Activated T-cell treated with anti-CD3 and anti-CD28 coated beads for 24 hours (primary cell): ENCODE measurements around the gene LENG1.
"Not testable (repeated sequence)": the region's sequence is repeated elsewhere in the genome, so short reads cannot be mapped to it uniquely, and the experiment has no call there.

ENCODE experiments used
- DNase-seq: peaks from one replicate; pipeline ENCODE4 v3.0.0-alpha.2; 2020; ENCODE audit warnings: low read depth

The LENG1 gene

DNA sequence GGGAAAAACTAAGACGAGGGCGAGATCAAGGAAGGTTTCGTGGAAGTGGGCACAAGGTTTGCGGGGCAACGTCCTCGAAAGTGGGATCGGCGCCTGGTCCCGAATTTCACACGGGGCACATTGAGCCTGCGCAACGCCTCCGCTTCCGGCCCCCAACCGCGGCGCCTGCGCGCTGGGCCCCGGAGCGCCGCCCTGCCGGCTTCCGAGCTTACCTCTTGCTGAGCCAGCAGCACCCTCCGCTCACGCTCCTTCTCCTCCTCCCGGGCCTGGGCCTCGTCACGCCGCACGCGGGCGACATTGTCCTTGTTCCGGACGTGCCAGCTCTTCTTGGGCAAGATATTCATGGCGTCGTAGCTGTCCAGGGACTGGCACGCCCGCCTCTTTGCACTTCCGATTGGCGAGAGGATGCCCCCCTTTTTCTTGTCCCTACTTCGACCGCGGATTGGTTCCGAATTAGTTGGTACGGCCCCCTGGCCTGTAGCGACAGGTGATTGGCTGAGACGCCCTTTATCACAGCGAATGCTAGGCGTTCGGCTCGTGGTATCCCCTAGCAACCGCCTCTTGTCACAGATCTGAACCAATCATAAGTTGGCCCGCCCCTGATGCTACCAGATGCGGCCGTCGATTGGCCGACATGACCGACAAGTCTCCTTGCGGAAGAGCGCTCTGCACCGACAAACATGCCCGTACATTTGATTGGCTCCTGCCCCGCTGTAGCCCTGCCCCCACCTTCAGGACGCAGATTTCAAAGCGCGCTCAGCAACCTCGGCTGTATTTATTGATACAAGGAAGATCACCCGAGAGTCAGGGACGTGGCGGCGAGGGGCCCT lies at the start of gene LENG1:
LENG1 (minus strand) TSS at position 370 of the 830 bp plus-strand sequence; CDS start at position 344, 26 bp downstream.
- peak; percentile 99 for DNase-seq

DNA sequence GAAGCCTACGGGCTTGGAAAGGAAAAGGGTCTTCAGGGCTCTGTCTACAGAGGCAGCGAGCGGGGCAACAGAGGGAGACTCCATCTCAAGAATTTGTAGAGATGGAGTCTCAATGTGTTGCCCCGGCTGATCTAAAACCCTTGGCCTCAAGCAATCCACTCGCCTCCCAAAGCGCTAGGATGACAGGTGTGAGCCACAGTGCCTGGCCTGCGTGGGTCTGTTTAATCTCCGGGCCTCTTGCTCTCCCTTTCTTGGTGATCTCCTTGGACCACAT lies 49.2 kb upstream of the LENG1 start:
- no peak for DNase-seq

DNA sequence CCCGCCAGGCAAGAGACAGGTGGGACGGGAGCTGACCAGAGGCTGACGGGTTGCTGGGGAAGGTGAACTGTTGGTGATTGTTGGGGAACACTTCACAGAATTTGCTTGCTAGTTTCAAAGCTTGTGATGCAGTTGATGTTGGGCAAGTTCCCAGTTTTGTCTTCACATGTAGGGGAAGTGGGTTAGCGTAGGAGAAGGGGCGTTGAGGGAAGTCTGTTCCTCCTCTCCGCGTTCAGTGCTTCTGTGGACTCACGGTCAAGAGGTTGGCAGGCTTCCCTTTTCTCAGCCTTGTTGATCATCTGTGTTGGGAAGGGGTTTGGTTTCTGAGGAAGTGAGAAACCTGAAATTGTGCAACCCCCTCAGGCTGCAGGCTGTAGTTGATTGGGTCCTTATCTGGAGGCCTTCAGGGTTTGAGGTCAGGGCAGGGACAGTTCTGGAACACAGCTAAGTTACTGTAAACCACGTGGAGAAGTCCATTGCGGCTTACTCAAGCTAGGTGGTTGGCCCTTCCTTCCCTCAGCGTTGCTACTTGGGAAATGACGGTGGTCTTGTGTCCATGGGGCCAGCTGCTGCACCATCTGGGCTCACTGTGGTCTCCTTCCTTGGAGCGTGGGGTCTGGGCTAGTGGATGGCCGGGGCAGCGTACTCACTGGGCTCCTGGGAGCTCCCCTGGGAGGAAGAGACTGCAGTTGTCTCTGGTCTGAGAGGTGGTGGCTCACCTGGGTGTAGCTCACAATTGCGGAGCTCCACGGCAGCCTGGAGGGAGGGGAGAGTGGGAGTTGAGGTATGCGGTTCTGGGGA lies 48.7 kb upstream of the LENG1 start:
- peak; percentile 31 for DNase-seq

DNA sequence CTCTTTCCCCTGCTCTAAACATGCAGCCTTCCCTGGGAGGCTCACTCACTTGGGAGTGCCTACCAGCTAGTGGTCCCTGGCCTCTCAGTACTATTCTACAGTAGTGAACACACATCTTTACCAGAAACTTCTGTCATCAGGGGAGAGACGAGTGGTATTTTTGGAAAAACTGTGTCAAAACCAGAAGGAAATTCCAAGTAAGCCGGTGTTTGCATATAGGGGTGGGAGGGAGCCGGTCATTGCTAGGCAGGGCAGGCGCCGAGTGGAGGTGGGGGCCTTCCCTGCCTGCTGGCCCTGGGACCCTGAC lies 48.1 kb upstream of the LENG1 start:
- no peak for DNase-seq

DNA sequence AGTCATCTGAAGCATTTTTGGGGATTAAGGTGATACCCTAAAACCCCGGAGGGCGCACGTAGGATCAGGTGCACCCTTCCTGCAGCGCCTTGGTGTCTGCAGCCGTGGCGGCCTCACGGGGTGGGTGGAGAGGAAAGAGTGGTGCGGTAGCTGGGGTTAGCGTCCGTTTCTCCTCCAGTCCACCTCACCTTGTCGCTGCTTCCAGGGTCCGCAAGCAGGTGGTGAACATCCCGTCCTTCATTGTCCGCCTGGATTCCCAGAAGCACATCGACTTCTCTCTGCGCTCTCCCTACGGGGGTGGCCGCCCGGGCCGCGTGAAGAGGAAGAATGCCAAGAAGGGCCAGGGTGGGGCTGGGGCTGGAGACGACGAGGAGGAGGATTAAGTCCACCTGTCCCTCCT lies 47.7 kb upstream of the LENG1 start:
- DNase-seq = not testable (repeated sequence)

DNA sequence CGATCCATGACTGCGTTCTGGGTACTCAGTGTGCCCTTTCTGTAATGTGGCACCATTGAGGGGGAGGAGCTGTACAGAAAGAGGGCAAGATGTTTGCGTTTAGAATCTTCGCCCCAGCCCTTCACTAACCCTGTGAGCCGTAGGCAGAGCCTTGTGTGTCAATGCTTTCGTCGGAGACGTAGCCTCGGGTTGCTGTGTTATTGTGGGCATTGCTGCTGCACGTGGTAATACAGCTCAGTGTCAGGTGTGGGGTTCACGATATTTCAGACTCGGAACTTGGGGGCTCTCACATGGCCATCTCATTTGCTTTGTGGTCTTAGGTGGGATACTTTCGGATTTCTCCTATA lies 47.3 kb upstream of the LENG1 start:
- DNase-seq = no peak

DNA sequence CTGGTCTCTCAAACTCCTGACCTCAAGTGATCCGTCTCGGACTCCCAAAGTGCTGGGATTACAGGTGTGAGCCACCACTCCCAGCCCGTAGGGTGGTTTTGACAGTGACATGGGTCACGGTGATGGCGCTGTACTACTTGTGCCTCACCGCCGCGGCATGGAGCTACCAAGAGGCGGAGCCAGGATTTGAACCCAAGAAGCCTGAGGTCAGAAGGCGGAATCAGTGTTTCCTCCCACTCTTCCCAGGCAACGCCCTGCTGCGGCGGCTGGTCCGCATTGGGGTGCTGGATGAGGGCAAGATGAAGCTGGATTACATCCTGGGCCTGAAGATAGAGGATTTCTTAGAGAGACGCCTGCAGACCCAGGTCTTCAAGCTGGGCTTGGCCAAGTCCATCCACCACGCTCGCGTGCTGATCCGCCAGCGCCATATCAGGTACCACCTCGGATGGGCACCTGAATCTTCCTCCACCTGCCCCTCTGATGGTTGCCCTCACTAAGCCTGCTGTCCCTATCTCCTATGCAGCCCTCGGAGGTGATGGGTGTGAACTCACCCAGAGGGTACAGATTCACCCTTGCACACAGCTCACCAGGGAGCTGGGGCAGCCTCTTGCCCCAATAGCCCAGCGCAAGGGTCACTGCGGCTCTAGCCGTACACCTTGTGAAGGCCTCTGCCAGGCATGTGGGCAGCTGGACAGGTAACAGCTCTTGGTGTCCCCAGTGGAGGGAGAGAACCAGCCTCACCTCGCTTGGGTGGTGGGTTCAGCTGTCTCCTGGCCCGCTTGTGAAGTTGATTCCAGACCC lies 46.7 kb upstream of the LENG1 start:
- no peak for DNase-seq

DNA sequence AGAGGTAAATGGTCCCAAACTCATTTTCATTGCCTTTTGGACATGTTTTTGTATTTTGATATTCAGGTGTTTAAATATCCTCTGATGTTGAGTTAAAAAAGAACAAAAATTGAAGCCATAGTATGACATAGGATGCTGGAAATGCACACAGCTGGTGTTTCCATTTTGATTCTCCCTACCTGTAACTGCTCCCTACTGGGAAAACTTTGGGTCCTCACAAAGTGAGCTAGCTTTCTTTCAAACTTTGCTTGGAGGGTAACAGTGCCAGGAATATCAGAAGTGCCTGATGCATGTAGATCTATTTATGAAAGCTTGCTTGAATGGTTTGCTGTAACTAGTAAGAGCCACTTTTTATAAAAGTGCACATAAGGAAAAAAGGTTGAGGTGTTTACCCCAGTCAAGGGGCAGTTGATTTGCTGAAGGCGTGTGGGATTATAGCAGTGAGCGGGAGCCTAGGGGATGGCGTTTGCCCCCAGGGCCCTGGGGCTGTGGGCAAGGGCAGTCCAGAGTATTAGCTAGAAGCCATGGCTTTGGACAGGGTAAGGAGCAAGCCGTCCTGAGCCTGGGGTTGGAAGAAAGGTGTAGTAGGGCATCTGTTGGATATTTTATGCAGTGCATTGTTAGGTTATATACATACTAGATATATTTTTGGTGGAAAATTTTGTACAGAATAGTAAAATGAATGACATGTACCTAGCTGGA lies 45.4 kb upstream of the LENG1 start:
- DNase-seq = no peak

DNA sequence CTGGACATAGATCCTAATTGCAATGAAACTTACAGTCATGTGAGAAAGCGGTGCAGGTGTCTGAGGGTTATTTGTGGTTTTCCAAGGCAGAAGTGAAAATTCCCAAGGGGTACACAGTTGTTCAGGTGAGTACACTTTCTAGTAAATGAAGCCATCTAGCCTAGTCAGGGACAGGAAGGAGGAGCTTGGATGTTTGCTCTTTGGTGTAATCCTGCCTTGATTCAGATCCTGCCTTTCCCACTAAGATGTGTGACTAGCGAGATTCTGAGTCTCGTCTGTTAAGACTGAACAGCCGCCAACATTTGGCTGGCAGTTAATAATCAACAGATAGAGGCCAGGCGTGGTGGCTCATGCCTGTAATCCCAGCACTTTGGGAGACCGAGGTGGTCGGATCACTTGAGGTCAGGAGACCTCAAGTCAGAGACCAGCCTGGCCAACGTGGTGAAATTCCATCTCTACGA lies 43.7 kb upstream of the LENG1 start:
- DNase-seq = no peak

DNA sequence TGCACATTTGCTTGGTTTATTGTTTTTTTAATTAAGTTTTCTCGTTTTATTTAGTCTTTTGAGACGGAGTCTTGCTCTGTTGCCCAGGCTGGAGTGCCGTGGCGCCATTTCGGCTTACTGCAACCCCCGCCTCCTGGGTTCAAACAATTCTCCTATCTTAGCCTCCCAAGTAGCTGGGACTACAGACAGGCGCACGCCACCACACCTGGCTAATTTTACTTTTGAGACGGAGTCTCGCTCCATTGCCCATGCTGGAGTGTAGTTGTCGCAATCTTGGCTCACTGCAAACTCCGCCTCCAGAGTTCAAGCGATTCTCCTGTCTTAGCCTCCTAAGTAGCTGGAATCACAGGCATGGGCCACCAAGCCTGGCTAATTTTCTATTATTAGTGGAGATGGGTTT lies 42.5 kb upstream of the LENG1 start:
- no peak for DNase-seq

DNA sequence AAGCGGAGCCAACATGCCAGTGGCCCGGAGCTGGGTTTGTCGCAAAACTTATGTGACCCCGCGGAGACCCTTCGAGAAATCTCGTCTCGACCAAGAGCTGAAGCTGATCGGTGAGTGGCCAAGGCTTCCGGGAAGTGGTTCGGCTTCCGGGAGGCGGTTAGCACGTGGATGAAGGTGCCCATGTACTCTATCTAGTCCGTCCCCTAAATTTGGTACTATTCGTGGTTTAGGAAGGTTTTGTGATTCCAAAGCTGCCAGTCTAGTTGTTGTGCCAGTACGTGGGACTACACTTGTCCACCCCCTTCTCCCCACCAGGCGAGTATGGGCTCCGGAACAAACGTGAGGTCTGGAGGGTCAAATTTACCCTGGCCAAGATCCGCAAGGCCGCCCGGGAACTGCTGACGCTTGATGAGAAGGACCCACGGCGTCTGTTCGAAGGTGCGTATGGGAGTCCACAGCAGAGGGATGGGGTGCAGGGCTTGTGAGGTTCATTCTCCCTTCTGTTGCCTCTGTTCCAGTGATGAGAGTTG lies 41.7 kb upstream of the LENG1 start:
- DNase-seq = no peak

DNA sequence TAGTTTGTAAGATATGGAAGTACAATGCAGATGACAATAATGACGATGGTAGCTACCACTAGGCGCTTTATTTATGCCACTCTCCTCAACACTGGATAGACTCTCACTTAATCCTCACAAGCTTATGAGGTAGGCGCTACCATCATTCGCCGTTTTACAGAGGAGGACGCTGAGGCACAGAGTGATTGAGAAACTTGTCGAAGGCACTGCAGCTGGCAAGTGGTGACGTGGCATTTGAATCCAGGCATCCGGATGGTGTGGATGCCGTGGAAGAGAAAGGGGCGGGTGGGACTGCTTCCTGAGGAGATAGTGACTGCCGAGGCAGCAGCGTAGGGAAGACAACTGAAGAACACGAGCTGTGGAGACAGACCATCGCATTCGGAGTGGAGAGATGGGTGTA lies 39.9 kb upstream of the LENG1 start:
- DNase-seq = no peak

DNA sequence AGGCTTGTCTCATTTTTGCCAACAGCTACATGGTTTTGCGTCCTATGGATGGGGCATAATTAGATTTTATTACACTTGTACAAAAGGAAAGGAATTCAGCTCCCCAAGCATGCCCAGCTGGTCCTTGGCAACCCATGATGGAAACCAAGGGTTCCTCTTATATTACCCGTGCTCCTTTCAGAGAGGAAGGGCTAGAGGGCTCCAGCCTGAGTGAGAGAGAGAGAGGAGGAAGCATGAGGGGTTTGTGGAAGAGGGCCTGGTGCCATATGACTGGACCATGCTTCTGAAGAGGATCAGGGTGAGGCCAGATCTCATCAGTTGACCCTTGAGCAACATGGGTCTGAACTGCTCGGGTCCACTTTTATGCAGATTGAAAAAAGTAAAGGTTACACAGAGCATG lies 37.6 kb upstream of the LENG1 start:
- no peak for DNase-seq

DNA sequence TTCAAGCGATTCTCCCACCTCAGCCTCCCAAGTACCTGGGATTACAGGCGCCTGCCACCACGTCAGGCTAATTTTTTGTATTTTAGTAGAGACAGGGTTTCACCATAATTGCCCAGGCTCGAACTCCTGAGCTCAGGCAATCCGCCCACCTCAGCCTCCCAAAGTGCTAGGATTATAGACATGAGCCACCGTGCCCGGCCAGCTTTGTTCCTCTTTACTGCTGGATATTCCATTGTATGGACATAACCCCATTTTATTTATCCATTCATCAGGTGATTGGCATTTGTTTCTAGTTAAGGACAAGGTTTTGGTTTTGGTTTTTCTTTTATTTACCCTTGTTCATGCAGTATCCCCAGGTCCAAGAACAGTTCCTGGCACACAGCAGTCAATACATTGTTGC lies 37.0 kb upstream of the LENG1 start:
- no peak for DNase-seq

DNA sequence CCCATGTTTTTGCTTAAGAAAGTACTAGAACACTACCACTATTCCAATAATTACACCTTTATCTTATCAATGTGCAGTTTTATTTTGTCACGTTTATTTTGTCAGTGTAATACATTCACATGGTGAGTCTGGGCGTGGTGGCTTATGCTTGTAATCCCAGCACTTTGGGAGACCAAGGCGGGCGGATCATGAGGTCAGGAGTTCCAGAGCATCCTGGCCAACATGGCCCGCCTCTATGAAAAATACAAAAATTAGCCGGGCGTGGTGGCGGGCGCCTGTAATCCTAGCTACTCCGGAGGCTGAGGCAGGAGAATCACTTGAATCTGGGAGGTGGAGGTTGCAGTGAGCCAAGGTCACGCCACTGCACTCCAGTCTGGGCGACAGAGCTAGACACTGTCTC lies 34.9 kb upstream of the LENG1 start:
- DNase-seq = not testable (repeated sequence)

DNA sequence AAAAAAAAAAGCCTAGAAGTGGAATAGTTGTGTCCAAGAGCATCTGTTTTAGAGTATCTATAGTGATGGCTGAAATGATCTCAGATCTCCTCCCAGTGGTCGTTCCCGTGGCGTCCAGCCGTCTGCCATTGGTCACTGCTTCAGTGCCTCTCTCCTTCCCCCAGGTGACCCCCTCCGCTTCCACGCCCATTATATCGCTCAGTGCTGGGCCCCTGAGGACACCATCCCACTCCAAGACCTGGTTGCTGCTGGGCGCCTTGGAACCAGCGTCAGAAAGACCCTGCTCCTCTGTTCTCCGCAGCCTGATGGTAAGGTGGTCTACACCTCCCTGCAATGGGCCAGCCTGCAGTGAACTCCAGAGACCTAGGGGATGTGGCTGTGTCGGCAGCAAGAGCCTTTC lies 33.5 kb upstream of the LENG1 start:
- no peak for DNase-seq

DNA sequence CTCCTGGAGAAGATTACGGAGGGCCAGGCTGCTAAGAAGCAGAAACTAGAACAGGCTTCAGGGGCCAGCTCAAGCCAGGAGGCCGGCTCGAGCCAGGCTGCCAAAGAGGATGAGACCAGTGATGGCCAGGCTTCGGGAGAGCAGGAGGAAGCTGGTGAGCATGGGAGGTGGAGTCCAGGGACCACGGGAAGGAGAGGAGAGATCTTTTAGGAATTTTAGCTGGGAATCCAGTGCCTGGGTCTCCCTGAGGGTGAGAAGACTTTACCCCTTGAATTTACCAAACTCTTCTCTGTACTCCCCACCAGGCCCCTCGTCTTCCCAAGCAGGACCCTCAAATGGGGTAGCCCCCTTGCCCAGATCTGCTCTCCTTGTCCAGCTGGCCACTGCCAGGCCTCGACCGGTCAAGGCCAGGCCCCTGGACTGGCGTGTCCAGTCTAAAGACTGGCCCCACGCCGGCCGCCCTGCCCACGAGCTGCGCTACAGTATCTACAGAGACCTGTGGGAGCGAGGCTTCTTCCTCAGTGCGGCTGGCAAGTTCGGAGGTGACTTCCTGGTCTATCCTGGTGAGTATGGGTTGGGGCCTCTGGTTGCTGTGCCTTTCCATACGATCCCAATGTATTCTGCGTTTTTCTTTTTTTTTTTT lies 32.4 kb upstream of the LENG1 start:
- no peak for DNase-seq

DNA sequence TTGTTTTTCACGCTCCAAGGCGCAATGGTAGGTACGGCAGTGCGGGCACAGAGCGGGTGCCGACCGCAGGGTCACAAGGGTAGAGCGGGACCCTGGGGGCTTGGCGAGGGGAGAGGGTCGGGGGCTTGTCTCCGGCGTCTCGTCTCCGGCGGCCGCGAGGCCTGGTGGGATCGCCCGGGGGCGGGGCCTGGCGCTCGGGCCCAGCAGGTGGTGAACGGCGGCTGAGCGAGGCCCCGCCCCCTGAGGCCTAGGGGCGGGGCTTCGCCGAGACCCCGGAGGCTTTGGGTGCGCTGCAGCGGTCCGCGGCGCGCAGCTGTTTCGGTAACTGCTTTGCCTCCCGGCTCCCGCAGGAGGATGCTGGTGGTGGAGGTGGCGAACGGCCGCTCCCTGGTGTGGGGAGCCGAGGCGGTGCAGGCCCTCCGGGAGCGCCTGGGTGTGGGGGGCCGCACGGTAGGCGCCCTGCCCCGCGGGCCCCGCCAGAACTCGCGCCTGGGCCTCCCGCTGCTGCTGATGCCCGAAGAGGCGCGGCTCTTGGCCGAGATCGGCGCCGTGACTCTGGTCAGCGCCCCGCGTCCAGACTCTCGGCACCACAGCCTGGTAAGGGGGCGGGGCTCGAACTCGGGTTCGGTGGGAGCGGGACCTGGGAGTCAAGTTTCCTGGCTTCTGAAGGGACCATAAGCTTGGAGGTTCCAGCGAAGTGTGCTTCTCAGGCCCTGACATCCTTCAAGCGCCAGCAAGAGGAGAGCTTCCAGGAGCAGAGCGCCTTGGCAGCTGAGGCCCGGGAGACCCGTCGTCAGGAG lies 31.7 kb upstream of the LENG1 start, which contains the start of gene TSEN34:
TSEN34 (plus strand) TSS at position 298 of the 800 bp plus-strand sequence; CDS start at position 355, 57 bp downstream.
- DNase-seq = peak; percentile 79

DNA sequence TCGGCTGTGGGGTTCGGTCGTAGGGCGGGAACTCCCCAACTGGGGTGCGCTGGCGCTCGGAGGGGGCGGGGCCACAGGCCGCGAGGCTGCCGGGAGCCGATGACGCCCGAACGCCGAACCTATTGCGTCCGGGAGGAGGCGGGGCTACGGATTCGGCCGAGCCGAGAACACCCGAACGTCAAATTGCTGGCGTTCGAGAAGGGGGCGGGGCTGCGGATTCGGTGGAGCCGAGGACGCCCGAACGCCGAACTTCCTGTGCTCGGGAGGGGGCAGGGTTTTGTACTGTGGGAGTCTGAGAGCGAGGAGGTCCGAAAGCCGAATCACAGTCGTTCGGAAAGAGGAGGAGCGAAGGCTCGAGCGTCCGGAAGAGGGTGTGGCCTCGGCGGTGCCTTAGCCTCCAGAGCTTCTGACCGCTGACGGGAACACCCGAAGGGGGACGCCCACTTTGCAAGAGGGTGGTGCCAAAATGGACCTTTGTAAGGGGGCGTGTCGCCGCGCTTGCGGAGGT lies 31.0 kb upstream of the LENG1 start:
- peak; percentile 100 for DNase-seq

DNA sequence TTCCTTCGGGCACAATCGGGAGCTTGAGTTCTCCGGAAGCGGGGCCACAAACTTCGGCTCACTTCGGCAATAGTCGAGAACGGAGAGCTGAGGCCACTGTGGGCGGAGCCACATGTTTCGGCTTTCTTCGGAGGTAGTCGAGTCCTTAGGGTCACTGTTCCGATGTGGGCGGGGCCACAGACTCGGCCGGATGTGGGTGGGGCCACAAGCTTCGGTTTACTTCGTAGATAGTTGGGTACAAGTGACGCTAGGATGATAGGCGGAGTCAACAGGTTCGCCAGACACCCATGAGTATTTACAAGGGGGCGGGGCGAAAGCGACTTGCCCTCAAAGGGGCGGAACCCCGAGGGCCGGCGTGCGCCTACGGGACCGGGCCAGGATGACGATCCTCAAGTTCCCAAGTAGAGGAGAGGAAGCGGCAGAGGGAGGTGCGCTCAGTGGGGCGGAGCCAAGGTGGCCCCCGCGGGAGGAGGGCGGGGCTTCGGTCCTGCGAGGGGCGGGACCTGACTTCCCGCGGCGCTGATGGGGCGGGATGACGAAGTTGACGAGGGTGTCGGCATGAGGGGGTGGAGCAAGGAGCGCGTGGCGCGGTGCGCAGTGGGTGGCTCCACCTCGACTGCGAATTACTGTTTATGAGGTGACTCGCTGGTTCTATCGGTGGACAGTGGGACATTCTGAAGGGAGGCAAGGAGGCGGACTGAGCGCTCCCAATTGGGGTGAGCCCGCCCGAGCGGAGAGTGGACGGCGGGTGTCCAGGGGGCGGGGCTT lies 30.4 kb upstream of the LENG1 start:
- peak; percentile 100 for DNase-seq
